ENCODE measurements around the gene C1QTNF1. TPM values are rescaled to one million over a fixed set of nuclear protein-coding genes. Genes with fewer than 3 reads are reported as not detected.

The C1QTNF1 gene
- total RNA-seq, 1 donor from 2014 or later = 9.4 TPM

DNA sequence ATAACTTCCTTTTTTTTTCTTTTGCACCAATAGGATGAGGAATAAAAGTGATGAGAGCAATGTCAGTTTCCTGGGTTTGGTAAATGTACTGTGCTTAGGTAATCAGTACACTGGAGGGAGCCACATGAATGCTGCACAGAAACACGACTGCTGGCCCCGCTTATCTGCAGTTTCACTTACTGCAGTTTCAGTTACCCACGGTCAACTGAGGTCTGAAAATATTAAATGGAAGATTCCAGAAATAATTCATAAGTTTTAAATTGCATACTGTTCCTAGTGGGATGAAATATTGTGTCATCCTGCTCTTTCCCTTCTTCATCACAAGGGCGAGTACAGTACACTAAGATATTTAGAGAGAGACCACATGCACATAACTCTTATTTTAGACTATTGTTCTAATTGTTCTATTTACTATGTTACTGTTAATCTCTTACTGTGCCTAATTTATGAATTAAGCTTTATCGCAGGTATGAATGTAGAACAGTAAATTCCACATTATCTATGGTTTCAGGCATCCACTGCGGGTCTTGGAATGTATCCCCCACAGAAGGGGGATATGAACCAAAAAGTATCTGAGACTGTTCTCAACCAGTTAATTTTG is 37.8 kb upstream of the C1QTNF1 start:
- Mint-ChIP-seq H3K36me3 (peaks cover 3% of the 10 kb centered on the region), H3K27me3 (no peaks in the 10 kb centered on the region), H3K4me1 (ENCODE audit: unreplicated experiment) (peaks cover 13% of the 10 kb centered on the region), H3K4me3 (peak overlapping the region; percentile 63), H3K27ac (peak overlapping the region; percentile 87), H3K9me3 (no peaks in the 10 kb centered on the region)
- TF ChIP-seq CTCF (conservative IDR thresholded peaks at IDR 0.05) = peak; percentile 29
- DNase-seq (ENCODE audit: extremely low spot score, unreplicated experiment) = no peak

- Mint-ChIP-seq H3K4me3 (peak overlapping the region; percentile 63), H3K9me3 (no peaks in the 10 kb centered on the region), H3K4me1 (ENCODE audit: unreplicated experiment) (peaks cover 13% of the 10 kb centered on the region), H3K27ac (peak overlapping the region; percentile 87), H3K36me3 (peaks cover 3% of the 10 kb centered on the region), H3K27me3 (no peaks in the 10 kb centered on the region)
- no peak for DNase-seq (ENCODE audit: extremely low spot score, unreplicated experiment)
- TF ChIP-seq CTCF (conservative IDR thresholded peaks at IDR 0.05) = no peak
Measured at GRCh38 chr17:78986649-78987328, 37.2 kb upstream of the C1QTNF1 start.

DNA sequence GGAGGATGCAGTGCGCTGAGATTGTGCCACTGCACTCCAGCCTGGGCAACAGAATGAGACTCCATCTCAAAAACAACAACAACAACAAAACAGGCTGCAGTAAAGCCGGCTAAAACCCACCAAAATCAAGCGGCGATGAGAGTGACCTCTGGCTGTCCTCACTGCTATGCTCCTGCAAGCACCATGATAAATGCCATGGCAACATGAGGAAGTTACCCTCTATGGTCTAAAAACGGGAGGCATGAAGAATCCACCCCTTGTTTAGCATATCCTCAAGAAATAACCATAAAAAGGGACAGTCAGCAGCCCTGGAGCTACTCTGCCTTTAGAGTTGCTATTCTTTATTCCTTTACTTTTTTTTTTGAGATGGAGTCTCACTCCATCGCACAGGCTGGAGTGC is 35.8 kb upstream of the C1QTNF1 start:
- no peak for TF ChIP-seq CTCF (conservative IDR thresholded peaks at IDR 0.05)
- Mint-ChIP-seq H3K27me3 (no peaks in the 10 kb centered on the region), H3K9me3 (no peaks in the 10 kb centered on the region), H3K27ac (no peak overlapping the region), H3K4me1 (ENCODE audit: unreplicated experiment) (peaks cover 17% of the 10 kb centered on the region), H3K4me3 (no peak overlapping the region), H3K36me3 (peaks cover 7% of the 10 kb centered on the region)
- no peak for DNase-seq (ENCODE audit: extremely low spot score, unreplicated experiment)

DNA sequence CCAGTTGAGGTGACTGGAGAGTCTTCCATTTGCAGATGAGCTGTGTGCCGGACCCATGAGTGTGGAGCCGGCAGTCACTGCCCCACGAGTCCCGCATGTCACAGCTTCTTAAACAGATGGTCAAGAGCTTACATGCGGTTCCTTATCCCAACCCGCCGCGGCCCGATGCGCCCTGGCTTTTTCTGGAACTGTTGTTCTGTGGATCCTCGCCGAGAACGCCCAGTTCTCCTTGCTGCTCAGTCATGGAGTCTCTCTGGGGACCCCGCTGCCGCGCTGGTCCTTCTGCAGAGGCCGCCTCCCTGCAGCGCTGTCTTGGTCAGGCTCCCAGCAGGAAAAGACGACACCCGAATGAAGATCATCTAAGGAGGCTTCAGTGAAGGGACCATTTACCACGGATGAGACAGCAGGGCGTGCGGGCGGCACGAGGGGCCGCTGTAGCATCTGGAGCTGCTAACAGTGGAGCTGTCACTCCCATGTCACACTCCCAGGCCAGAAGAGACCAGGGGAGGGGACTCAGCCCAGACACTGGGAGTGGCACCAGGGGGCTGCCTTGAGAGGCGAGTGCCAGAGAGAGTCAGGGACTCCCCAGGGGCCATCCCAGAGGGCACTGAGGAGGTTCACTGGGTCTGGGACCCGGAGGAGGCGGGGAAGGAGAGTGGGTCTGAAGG is 33.5 kb upstream of the C1QTNF1 start:
- no peak for DNase-seq (ENCODE audit: extremely low spot score, unreplicated experiment)
- Mint-ChIP-seq H3K27ac (no peak overlapping the region), H3K36me3 (peaks cover 12% of the 10 kb centered on the region)

More for the DNA sequence above, 33.5 kb upstream of the C1QTNF1 start:
- no peaks in the 10 kb centered on the region for H3K27me3 Mint-ChIP-seq
- no peak for TF ChIP-seq CTCF (conservative IDR thresholded peaks at IDR 0.05)
- no peak overlapping the region for H3K4me3 Mint-ChIP-seq
- H3K9me3 Mint-ChIP-seq = no peaks in the 10 kb centered on the region
- H3K4me1 Mint-ChIP-seq (ENCODE audit: unreplicated experiment) = peaks cover 18% of the 10 kb centered on the region
